GM21390 (cell line): Measurements from ENCODE around the gene JAG2.
"Not testable (repeated sequence)": the region's sequence is repeated elsewhere in the genome, so short reads cannot be mapped to it uniquely, and the experiment has no call there.

Source experiments
- ATAC-seq: cut with Tn5 transposase; IDR thresholded peaks from one replicate; pipeline ENCODE4 v1.9.1; 2021; ENCODE audit not compliant: unreplicated experiment

Gene JAG2

DNA sequence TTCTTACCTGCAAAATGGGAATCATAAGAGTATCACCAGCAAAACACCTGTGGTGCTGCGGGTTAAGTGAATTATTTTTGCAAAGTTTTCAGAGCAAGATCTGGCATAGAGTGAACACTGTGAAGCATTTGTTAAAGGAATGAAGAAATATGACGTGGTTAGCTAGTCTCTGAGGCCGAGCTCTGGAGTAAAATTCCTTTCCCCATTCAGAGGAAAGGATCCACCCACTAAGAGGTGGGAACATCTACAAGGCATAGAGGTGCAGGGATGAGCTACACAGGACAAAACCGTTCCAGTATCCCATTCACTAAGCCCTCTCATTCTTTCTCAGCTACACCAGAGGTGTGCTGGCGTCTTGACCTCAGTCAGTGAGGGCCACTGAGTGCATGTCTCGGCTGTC is 48.5 kb downstream of the JAG2 start:
- no peak for ATAC-seq

- ATAC-seq, result no peak
Observed at GRCh38 chr14:105119408-105120025, 49.1 kb downstream of the JAG2 start.

- no peak for ATAC-seq
Observed at GRCh38 chr14:105118646-105119407, 49.7 kb downstream of the JAG2 start.

DNA sequence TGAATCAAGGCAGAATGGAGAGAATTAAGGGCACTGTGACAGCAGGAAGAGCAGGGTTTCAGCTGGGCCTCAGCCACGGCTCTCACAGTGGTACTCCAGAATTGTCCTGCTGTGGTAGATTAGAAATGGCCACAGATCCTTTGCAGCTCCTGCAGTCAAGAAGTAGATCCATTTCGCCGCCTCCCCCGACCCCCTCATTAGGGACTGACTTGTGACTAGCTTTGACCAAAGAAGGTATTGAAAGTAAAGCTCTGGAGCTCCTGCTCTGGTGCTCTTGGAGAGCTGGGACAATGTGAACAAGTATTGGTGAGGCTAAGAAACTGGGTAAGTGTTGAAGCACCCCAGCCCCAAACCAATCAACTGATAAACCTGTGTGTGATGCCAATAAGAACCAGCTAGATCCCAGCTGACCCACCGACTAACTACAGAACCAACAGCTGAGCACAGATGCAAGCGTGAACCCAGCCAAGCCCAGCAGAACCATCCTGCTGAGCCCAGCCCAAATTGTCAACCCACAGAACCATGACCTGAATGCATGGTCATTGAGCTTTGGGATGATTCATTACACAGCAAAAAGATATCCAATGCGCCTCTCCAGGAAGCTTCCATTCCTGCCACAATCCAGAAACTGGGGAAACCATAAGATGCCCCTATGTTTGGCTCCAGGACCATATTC is 50.7 kb downstream of the JAG2 start:
- ATAC-seq, result no peak

DNA sequence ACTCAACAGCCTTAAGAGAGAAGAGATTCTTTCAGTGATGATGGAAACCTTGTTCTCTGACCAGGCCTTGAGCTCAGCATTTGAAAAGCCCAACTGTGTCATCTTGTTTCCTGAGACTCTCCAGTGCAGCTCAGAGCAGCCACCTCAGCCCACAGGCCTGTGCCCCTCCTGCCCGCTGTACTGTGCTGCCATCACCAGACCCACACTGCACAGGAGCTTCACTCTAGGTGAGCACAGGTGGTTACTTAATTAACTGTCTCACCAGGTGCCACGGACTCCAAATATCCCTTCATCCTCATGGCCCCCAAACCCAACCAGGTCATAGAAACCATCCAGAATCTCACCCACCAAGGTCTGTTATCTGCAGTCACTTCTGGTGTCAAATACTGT is 51.3 kb downstream of the JAG2 start:
- no peak for ATAC-seq

GRCh38 chr14:105116451-105117256 is 51.9 kb downstream of the JAG2 start:
- no peak for ATAC-seq

DNA sequence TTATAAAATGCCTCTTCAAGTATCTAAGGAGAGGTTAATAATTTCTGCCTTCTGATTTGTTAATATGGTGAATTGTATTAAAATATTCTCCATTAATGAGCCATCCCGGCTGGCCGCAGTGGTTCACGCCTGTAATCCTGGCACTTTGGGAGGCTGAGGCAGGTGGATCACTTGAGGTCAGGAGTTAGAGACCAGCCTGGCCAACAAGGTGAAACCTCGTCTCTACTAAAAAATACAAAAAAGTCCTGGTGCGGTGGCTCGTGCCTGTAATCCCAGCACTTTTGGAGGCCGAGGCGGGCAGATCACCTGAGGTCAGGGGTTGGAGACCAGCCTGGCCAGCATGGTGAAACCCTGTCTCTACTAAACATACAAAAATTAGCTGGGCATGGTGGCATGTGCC is 59.3 kb downstream of the JAG2 start:
- not testable (repeated sequence) for ATAC-seq

GRCh38 chr14:105108516-105108864 is 60.1 kb downstream of the JAG2 start:
- ATAC-seq, result no peak

DNA sequence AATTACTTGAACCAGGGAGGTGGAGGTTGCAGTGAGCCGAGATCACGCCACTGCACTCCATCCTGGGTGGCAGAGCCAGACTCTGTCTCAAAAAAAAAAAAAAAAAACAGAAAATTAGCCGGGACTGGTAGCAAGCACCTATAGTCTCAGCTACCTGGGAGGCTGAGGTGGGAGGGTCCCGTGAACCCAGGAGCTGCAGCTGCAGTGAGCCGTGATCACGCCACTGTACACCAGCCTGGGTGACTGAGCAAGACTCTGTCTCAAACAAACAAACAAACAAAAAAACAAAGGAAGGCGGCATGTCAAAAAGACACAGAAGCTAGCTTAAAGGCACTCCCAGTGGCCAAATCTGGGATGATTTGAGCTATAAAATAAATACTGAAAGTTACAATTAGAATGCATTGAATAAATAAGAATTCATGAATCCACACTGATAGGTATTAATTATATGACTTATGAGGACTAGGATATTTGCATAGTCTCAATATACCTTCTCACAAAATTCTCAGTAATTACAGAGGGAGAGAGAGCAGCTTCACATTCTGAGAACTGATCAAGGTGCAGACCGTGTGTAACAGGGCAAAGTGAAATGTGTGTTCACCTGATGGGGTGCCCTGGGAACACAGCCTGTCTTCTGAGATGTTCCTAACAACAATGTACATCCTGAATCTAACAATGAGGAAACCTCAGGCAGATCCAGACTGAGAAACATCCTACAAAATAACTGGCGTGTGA is 60.6 kb downstream of the JAG2 start:
- no peak for ATAC-seq

DNA sequence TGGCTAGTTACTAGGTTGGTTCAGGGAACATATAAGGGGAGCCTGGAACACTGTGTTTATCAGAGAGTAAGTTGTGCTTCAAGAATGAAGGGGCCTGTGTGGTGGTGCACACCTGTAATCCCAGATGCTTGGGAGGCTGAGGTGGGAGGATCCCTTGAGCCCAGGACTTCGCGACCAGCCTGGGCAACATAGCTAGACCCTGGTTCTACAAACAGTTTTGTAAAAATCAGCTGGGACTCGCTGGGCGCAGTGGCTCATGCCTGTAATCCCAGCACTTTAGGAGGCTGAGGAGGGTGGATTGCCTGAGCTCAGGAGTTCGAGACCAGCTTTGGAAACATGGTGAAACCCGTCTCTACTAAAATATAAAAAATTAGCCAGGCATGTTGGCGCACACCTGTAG is 61.2 kb downstream of the JAG2 start:
- ATAC-seq, result no peak

DNA sequence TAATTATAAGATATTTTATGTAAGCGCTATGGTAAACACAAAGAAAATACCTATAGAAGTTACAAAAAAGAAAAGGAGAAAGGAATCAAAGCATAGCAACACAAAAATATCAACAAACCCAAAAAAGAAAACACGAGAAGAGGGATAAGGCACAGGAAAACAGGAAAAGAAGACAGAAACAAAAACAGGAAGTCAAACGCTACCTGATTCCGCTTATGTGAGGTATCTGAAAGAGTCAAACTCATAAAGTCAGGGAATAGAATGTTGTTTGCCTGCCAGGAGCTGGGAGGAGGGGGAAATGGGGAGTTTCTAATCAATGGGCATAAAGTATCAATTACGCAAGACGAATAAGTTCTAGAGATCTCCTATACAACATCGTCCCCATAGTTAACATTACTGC is 63.4 kb downstream of the JAG2 start:
- no peak for ATAC-seq

- ATAC-seq, result no peak
Observed at GRCh38 chr14:105102893-105103292, 65.7 kb downstream of the JAG2 start.

DNA sequence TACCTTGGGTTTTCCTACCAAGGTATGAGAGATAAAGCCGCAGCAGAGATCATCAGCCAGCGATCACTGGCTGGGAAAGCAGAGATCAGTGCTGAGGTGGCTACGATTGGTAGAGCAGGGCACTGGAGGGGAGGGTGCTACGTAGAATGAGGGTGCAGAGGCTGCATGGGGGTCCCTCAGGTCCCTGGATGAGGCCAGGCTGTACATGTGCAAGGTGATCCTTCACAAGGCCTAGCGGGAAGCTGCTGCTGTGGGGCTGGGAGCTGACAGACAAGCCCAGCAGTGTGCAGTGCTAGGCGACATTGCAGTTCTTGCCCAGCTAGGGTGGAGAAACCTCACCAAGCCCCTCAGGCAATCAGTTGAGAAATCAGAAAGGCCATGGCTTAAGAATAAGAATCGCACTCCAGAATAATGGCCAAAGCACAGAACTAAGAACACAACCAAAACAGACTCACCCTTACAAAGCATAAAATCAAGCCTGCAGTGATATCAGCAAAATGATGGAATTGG is 66.2 kb downstream of the JAG2 start:
- ATAC-seq, result no peak

GRCh38 chr14:105100910-105101309 is 67.7 kb downstream of the JAG2 start:
- ATAC-seq, result no peak

DNA sequence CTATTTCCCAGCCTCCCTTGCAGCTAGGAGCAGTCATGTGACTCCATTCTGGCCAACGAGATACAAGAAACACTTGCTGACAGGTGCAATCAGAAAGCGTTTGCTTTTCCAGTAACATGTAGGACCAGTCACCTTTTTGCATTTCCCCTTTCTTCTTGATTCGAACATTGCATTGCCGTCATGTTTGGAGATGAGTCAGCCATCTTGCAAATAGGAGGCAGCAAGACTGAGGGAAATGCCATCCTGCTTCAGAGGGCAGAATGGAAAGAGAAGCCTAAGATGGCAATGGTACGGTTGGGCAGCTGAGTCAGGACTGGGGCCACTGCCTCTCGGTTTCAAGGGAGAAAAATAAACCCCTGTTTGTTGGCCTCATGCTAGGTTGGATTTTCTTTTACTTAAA is 68.8 kb downstream of the JAG2 start:
- ATAC-seq, result no peak

GRCh38 chr14:105098316-105098715 is 70.3 kb downstream of the JAG2 start:
- ATAC-seq, result no peak

DNA sequence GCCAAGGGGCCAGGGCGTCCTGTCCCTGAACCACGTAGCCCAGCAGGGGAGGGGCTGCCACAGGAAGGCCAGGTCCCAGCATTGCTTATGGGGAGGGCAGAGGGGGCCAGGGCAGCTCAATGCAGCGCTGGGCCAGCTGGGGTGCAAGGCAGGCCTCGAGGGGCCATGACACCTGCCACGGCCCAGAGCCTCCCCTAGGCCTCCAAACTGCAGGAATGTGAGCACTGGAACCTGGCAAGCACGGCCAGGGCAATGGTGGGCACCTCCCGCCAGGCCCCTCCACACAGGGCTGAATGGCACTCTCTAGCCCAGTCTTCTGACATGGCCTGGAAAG is 70.8 kb downstream of the JAG2 start:
- ATAC-seq, result no peak

DNA sequence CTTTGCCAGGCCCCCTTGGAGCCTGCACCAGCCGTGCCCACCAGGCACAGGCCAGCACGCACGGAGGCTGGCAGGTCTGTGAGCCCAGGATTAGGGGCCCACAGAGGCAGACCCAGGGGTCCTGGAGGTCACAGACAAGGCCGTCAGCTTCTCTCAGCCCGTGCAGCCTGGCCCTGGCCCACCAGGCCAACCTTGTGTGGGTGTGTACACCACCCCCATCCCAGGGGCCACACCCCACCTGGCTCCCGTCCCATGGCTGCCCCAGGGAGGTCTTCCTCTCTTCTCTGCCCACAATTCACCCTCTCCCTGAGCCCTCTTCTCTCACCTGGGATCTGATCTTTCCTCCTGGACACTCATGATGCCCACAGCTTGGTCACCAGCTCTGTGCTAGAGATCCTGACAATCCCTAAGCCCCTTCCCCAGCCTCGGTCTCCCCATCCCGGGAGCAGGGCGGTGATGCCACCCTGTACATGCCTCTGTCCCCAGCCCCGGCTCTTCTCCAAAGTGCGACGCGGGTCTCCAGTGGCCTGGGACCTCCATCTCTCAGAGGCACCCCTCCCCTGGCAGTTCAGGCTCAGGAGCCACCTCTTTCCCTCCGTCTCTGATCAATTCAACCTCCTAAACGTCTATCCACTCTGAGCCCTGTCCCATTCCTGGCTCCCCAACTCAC is 72.2 kb downstream of the JAG2 start:
- ATAC-seq, result no peak

DNA sequence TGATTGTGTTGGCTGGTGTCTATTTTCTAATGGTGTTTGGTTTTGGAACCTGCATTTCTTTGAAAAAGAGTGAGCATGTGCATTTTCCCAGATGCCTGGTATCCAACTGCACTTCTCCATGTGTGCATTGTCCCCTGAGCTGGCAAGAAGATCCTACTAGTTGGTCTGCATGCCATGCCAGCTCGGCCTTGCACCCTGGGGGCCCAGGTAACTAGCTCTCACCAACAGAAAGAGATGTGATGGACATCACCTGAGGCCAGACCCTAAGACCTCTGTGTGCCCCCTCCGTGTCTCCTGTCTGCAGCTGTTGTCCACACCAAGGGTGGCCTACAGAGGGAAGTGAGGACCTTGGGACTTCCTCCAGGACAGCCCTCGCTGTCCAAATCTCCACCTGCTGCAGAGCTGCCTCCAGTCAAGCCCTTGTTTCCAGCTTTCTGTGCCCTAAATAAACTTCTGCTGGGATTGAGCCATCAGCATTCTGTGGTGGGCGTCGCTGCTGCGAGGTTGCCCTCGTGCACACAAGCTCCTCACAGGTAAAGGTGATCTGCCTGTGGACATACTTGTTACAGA is 73.3 kb downstream of the JAG2 start:
- no peak for ATAC-seq
